Hematopoietic multipotent progenitor cell (in vitro differentiated cells): ENCODE data around the gene CFAP298. TPM values are rescaled to one million over a fixed set of nuclear protein-coding genes. Genes with fewer than 3 reads are reported as not detected.

Experiments used
- DNase-seq, 3 donors: peaks; one replicate each; pipeline ENCODE4 v3.0.0-alpha.2; 2011 to 2015; ENCODE audit warnings: low read depth in 2 of 3, low spot score in 2 of 3
- total RNA-seq: library from RNA; depleted of rRNA; stranded (reverse); fragments of >200 nt; gene quantifications from one replicate; pipeline ENCODE4 v1.2.3, GENCODE V29; 2012

The CFAP298 gene
- total RNA-seq, 1 donor: 27.7 TPM

DNA sequence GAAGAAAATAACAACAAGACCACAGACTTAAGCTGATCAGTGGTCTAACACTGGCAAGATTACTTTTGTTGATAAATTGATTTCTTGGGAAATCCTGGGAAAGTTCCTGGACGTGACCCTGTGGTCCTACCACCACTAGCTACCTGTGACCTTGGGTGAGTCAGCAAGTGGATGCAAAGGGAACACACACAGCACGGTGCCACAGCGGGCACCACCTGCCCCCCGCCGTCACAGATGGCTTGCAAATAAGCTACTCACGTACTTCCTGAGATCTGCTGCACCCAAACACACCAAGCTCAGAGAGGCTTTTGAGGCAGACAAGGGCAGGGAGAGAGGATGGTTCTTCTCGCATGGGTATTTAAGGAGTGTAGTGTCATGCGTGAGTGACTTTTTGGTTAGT lies 12.7 kb downstream of the CFAP298 start:
- DNase-seq: no peak

- no peak for DNase-seq
These were observed 13.1 kb downstream of the CFAP298 start for GRCh38 chr21:32599091-32599490.

DNA sequence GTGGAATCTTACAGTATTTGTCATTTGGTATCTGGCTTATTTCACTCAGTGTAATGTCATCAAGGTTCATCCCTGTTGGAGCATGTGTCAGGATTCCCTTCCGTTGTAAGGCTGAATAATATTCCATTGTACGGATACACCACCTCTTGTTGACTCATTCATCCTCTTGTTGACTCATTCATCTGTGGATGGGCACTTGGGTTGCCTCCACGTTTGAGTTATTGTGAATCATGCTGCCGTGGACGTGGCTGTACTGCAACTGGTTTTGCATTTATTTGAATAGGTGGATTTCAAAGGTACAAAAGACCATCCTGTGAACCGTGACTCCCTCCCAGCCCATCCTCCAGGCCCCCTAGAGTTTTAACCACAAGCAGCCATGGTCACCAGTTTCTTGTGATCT lies 15.0 kb downstream of the CFAP298 start:
- DNase-seq: no peak

- no peak for DNase-seq
These were observed 16.7 kb downstream of the CFAP298 start for GRCh38 chr21:32595431-32595830.

- no peak for DNase-seq
These were observed 18.5 kb downstream of the CFAP298 start for GRCh38 chr21:32593690-32594089.

DNA sequence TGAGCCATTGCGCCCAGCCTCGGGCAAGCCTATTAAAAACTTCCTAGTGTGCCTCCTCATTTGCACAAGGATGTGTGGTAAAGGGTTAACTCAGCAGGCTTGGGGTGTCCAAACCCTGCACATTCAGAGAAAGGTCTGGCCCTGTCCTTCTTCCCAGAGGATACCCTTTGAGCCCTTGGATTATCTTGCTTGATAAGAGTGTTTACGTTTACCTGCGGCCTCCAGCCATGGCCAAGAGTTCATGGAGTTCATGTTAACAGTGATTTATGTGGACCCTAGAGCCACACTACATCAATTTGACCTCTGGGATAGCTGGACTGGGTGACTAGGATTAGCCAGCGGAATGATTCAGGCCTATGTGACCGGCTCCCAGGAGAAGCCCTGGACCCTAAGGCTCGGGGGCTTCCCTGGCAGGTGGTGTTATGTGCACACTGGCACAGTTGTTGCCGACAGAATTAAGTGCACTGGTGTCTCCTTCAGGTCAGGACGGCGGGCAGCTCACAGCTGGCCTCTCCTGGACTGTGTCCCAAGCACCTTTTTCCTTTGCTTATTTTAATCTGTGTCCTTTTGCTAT lies 19.2 kb downstream of the CFAP298 start:
- DNase-seq: no peak

- DNase-seq: no peak
These were observed 22.0 kb downstream of the CFAP298 start for GRCh38 chr21:32590130-32590529.

DNA sequence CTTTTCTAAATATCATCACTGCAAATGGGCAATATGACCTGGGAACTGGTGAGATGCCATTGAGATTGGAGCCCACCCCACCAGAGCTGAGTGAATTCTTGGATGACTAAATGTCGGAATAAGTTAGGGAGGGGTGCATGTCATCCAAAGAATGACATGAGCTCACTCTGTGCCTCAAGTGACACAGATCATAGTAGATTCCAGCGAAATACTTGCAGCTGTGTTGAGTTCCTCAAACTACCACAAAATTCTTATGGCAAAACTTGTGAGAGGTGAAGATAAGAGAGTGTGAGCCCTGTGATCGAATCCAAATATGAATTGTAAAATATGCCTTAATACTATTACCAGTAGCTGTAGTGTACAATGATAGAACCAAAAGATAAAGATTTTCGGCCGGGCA lies 24.5 kb downstream of the CFAP298 start:
- DNase-seq: no peak

DNA sequence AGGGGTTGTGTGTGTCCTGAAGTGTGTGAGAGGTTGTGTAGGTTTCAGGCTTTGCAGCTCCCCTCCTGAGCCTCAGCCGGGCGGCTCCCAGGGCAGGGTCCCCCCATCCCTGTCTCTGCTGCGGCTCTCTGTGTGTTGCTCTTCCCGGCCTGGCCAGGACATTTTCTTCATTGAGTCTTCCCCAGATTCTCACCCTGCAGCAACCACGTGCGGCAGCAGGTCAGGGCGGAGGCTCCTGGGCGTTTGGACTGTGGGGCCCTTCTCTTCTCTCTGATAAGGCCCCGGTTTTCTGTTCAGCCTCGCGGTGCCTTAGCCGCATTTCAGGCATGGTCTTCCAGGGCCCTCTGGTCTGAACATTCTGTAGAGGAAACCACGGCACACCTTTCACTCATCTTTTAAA lies 25.1 kb downstream of the CFAP298 start:
- DNase-seq: no peak

GRCh38 chr21:32585970-32586369 lies 26.2 kb downstream of the CFAP298 start:
- no peak for DNase-seq

- no peak for DNase-seq
These were observed 27.0 kb downstream of the CFAP298 start, which contains the start of gene TCP10L for GRCh38 chr21:32585042-32585710. TCP10L (minus strand) TSS chr21:32585523; CDS start chr21:32584304, 1,219 bp downstream.

DNA sequence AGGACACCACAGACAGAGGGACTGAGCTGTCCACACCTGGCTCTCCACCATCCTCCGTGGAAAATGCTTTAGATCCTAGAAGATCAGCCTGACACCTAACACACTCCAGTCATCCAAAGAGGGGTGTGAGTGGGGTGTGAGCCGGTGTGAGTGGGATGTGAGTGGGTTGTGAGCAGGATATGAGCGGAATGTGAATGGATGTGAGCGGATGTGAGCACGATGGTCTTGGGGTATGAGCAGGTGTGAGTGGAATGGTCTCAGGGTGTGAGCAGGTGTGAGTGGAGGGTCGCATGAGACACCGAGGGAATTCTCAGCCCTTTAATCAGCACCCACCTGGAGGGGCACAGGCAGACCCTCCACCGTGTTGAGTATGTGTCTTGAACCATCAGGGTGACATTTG lies 27.7 kb downstream of the CFAP298 start:
- no peak for DNase-seq

DNA sequence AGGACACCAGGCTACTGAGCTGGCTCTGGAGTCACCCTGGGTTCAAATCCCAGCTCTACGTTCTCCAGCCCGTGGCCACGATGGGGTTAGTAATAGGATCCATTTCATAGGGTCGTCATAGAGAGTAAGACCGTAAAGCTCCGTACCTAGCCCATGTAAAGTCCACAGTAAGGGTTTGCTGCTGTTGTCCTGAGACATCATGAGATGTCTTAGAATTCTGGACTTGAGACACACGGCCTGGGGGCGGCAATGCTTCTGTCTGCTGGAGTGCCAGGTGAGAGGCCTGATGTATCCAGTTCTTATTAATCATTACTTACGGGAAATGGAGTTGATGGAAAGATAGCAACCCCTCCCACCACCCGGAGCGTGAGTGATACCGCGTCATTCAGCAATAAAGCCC lies 30.4 kb downstream of the CFAP298 start:
- no peak for DNase-seq

DNA sequence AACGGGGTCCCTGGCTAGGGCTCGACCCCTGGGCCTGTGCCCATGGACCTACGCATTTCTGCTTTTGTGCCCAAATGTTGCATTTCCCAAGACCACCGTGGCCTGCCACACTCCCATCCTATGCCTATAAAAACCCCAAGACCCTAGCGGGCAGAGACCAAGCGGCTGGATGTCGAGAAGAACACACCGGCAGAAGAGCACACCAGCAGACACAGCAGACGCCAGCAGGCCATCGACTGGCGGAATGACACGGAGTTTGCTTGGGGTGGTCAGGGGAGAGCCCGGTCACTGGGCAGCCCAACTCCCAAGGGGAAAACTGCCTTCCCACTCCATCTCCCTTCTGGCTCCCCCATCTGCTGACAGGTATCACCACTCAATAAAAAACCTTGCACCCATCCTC lies 31.2 kb downstream of the CFAP298 start:
- no peak for DNase-seq

DNA sequence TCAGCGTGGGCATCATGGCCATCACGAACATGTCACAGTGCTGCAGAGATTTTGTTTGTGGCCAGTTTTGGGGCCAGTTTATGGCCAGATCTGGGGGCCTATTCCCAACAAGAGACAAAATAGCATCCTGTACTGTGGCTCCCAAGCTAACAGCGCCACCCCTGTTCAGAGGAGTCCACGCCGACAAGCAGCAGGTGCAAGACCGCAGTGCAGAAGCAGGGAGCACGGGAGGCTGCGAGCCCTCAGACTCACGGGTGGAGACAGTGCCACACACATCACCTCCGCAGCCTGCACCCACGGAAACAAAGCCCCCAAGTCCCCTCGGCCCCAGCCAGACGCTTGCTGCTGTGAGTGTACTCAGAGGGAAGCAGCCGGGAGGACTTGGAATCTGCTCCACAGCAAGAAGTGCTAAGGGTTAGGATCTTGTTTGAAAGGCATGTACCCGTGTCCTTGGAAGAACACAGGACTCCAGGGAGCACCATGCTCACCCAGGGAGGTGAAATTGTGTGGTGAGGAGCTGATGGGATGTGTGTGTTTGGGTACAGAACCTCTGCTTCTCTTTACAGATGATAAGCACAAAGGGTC lies 34.0 kb downstream of the CFAP298 start:
- peak in 1 of 3 donors; percentile 2 for DNase-seq

DNA sequence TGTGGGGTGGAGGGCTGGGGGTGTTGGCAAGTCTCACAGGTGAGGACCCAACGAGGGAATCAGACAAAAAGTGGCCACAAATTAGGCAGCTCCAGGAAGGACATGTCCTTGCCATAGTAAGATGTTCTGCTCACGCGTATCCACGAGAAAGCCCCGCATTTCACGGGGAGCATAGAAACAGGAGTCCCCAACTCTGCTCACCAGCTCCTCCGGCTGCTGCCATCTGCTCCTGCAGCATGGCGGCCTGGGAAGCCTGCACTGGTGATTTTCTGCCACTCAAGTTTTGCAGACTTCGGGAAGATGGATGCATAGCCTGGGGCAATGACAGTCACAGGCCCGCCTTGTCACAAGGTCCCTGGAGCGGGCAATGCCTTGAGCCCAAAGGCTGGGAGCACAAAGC lies 36.2 kb downstream of the CFAP298 start:
- no peak for DNase-seq

GRCh38 chr21:32574946-32575925 lies 36.9 kb downstream of the CFAP298 start:
- no peak for DNase-seq

GRCh38 chr21:32572574-32573420 lies 39.4 kb downstream of the CFAP298 start:
- DNase-seq: no peak

DNA sequence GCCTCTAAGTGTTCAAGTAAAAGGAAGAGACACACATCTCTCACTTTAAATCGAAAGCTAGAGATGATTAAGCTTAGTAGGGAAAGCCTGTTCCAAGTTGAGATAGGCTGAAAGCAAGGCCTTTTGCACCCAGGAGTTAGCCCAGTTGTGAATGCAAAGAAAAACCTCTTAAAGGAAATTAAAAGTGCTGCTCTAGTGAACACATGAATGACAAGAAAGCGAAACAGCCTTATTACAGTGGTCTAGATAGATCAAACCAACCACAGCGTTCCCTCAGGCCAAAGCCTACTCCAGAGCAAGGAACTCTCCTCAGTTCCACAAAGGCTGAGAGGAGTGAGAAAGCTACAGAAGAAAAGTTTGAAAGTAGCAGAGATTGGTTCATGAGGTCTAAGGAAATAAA lies 41.7 kb downstream of the CFAP298 start:
- no peak for DNase-seq
